Suprapubic skin (tissue), 4 donors: ENCODE results near the gene RABGAP1. TPM values are rescaled to one million over a fixed set of nuclear protein-coding genes. Genes with fewer than 3 reads are reported as not detected.

Experiments
- DNase-seq, 2 donors: peaks; one replicate each; pipeline ENCODE4 v3.0.0-alpha.2; 2019; ENCODE audit warnings: low spot score in 2 of 2
- H3K27ac ChIP-seq: fragments of 200-600 bp; sonication (generic); one replicate; pipeline ENCODE4 v1.5.1; 2019
- H3K27me3 ChIP-seq: fragments of 200-600 bp; sonication (generic); one replicate; pipeline ENCODE4 v1.5.1; 2019
- H3K36me3 ChIP-seq: fragments of 200-600 bp; sonication (generic); one replicate; pipeline ENCODE4 v1.5.1; 2019
- H3K4me1 ChIP-seq: fragments of 200-600 bp; sonication (generic); one replicate; pipeline ENCODE4 v1.5.1; 2019
- H3K4me3 ChIP-seq: fragments of 200-600 bp; sonication (generic); one replicate; pipeline ENCODE4 v1.5.1; 2019; ENCODE audit warnings: mild to moderate bottlenecking
- H3K9me3 ChIP-seq: fragments of 200-600 bp; sonication (generic); one replicate; pipeline ENCODE4 v1.5.1; 2019
- CTCF ChIP-seq, 2 donors: fragments of 200-600 bp in 1 of 2; fragments of 450-650 bp in 1 of 2; sonication (generic) in 1 of 2; IDR thresholded peaks; one replicate each; pipeline ENCODE4 v1.5.1; 2016 to 2019; ENCODE audit warnings: antibody characterized with exemption in 2 of 2, mild to moderate bottlenecking in 1 of 2, moderate library complexity in 1 of 2
- EP300 ChIP-seq: sonication (generic); formaldehyde crosslinking; IDR thresholded peaks from one replicate; pipeline ENCODE4 v1.6.1; 2017; ENCODE audit warnings: antibody characterized with exemption
- POLR2A ChIP-seq, 2 donors: fragments of 450-650 bp; IDR thresholded peaks; one replicate each; pipeline ENCODE4 v1.6.1; 2017; ENCODE audit warnings: antibody characterized with exemption in 2 of 2, mild to moderate bottlenecking in 2 of 2, moderate library complexity in 2 of 2
- POLR2AphosphoS5 ChIP-seq, 3 donors: sonication (generic); formaldehyde crosslinking; IDR thresholded peaks; one replicate each; pipeline ENCODE4 v1.6.1; 2017; ENCODE audit warnings: antibody characterized with exemption in 3 of 3
- WGBS: methylation state at CpG from one replicate; pipeline ENCODE4 v1.1.5; 2018; 5-methylcytosine and 5-hydroxymethylcytosine counted together
- total RNA-seq, 4 donors: library from RNA; depleted of rRNA; stranded (reverse); fragments of >200 nt; gene quantifications; one replicate each; pipeline ENCODE4 v1.1.0, GENCODE V29; 2016

RABGAP1 gene
- total RNA-seq, 4 donors from 2014 or later: 31.4 to 115 (median 64.4) TPM

- H3K4me3 ChIP-seq: no peak overlapping the region
- no peak for DNase-seq
- H3K4me1 ChIP-seq: no peaks in the 10 kb centered on the region
- H3K9me3 ChIP-seq: no peaks in the 10 kb centered on the region
- peaks cover 25% of the 10 kb centered on the region for H3K36me3 ChIP-seq
- H3K27me3 ChIP-seq: no peaks in the 10 kb centered on the region
- H3K27ac ChIP-seq: no peak overlapping the region
- TF ChIP-seq POLR2AphosphoS5 (IDR thresholded peaks at IDR 0.05) (no peak), EP300 (no peak)
Observed at GRCh38 chr9:123028136-123028535, 87.3 kb downstream of the RABGAP1 start.

- 96% methylated on average over 3 of the region's 3 CpGs for WGBS
- no peak overlapping the region for H3K27ac ChIP-seq
- TF ChIP-seq EP300: no peak
- no peak for TF ChIP-seq POLR2AphosphoS5 (IDR thresholded peaks at IDR 0.05)
- TF ChIP-seq CTCF (IDR thresholded peaks at IDR 0.05): no peak
- TF ChIP-seq POLR2A (IDR thresholded peaks at IDR 0.05): no peak
- no peak for DNase-seq
- peaks cover 19% of the 10 kb centered on the region for H3K36me3 ChIP-seq
- no peaks in the 10 kb centered on the region for H3K4me1 ChIP-seq
- no peaks in the 10 kb centered on the region for H3K27me3 ChIP-seq
- H3K4me3 ChIP-seq: no peak overlapping the region
- H3K9me3 ChIP-seq: no peaks in the 10 kb centered on the region
Observed at GRCh38 chr9:123028973-123029372, 88.2 kb downstream of the RABGAP1 start.

GRCh38 chr9:123031963-123032362 is 91.1 kb downstream of the RABGAP1 start:
- no peaks in the 10 kb centered on the region for H3K9me3 ChIP-seq
- 82% methylated on average over 1 of the region's 1 CpG for WGBS
- no peaks in the 10 kb centered on the region for H3K4me1 ChIP-seq
- no peak for DNase-seq
- TF ChIP-seq POLR2A (IDR thresholded peaks at IDR 0.05) (no peak), CTCF (IDR thresholded peaks at IDR 0.05) (no peak), EP300 (no peak), POLR2AphosphoS5 (IDR thresholded peaks at IDR 0.05) (no peak)
- H3K36me3 ChIP-seq: peaks cover 22% of the 10 kb centered on the region
- H3K27me3 ChIP-seq: no peaks in the 10 kb centered on the region
- H3K27ac ChIP-seq: no peak overlapping the region
- H3K4me3 ChIP-seq: no peak overlapping the region

GRCh38 chr9:123033352-123033751 is 92.5 kb downstream of the RABGAP1 start, which contains the start of gene GPR21:
TSS of gene GPR21 (plus strand) at chr9:123033667. CDS start at chr9:123034567, 900 bp downstream.
- H3K4me3 ChIP-seq: no peak within 1 kb of the TSS
- no peaks in the 10 kb centered on the region for H3K9me3 ChIP-seq
- 67% methylated on average over 7 of the region's 7 CpGs for WGBS
- no peaks in the 10 kb centered on the region for H3K27me3 ChIP-seq
- TF ChIP-seq POLR2AphosphoS5 (IDR thresholded peaks at IDR 0.05) (no peak), POLR2A (IDR thresholded peaks at IDR 0.05) (no peak)
- DNase-seq: no peak
- H3K4me1 ChIP-seq: no peaks in the 10 kb centered on the region
- peaks cover 18% of the 10 kb centered on the region for H3K36me3 ChIP-seq
- no peak within 1 kb of the TSS for H3K27ac ChIP-seq

- TF ChIP-seq EP300: no peak
- TF ChIP-seq POLR2AphosphoS5 (IDR thresholded peaks at IDR 0.05): no peak
- TF ChIP-seq CTCF (IDR thresholded peaks at IDR 0.05): no peak
- TF ChIP-seq POLR2A (IDR thresholded peaks at IDR 0.05): no peak
- DNase-seq: no peak
- Histone ChIP-seq H3K9me3 (no peaks in the 10 kb centered on the region), H3K36me3 (peaks cover 16% of the 10 kb centered on the region), H3K4me3 (no peak overlapping the region), H3K4me1 (peaks cover 1% of the 10 kb centered on the region), H3K27ac (no peak overlapping the region), H3K27me3 (no peaks in the 10 kb centered on the region)
- 57% methylated on average over 8 of the region's 8 CpGs for WGBS
Observed at GRCh38 chr9:123033864-123034601, 93.2 kb downstream of the RABGAP1 start.

- H3K4me1 ChIP-seq: peaks cover 7% of the 10 kb centered on the region
- no peak overlapping the region for H3K4me3 ChIP-seq
- 92% methylated on average over 13 of the region's 13 CpGs for WGBS
Observed at GRCh38 chr9:123034881-123035510, 94.2 kb downstream of the RABGAP1 start.

More at GRCh38 chr9:123034881-123035510, 94.2 kb downstream of the RABGAP1 start:
- H3K36me3 ChIP-seq: peaks cover 13% of the 10 kb centered on the region
- H3K27ac ChIP-seq: no peak overlapping the region
- TF ChIP-seq EP300: no peak
- no peak for TF ChIP-seq POLR2A (IDR thresholded peaks at IDR 0.05)
- TF ChIP-seq POLR2AphosphoS5 (IDR thresholded peaks at IDR 0.05): no peak
- no peak for TF ChIP-seq CTCF (IDR thresholded peaks at IDR 0.05)
- no peaks in the 10 kb centered on the region for H3K9me3 ChIP-seq
- H3K27me3 ChIP-seq: no peaks in the 10 kb centered on the region
- no peak for DNase-seq
